ENCODE data around the gene CAAP1.
A peak's percentile ranks its signal among the peaks of the same experiment; 100 is the strongest.
"Not testable (repeated sequence)": the region's sequence is repeated elsewhere in the genome, so short reads cannot be mapped to it uniquely, and the experiment has no call there.

The CAAP1 gene, protein sequence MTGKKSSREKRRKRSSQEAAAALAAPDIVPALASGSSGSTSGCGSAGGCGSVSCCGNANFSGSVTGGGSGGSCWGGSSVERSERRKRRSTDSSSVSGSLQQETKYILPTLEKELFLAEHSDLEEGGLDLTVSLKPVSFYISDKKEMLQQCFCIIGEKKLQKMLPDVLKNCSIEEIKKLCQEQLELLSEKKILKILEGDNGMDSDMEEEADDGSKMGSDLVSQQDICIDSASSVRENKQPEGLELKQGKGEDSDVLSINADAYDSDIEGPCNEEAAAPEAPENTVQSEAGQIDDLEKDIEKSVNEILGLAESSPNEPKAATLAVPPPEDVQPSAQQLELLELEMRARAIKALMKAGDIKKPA

DNA sequence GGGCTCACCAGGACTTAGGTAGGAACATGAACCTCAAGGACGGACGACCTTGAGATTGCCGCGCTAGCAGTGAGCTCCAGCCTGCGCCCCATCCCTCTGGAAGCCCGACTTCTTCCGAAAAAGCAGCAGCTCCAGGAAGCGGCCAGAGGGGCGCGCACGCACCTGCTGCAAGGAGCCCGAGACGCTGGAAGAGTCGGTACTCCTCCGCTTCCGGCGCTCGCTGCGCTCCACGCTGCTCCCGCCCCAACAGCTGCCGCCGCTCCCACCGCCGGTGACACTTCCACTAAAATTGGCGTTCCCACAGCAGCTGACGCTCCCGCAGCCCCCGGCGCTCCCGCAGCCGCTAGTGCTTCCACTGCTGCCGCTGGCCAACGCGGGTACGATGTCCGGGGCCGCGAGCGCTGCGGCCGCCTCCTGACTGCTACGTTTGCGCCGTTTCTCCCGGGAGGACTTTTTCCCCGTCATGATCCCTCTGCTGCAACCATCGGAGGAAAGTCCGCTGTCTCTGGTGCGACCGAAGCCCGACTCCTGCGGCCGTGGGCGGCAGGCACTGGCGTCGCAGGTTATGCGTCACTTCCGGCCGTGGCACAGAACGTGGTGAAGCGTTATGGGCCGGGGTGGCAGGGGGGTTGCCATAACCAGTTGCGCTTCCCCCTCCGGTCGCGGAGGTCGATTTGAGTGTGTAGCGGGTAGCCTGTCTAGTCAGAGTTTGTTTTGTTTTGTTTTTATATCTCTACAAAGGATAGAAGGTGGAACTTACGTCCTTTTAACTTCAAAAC, at the start of gene CAAP1:
Gene CAAP1 (minus strand): TSS at position 552 of the 779 bp plus-strand sequence. CDS start 87 bp downstream, at position 465.
- DNase-seq (ENCODE audit: low spot score): peak; percentile 96

DNA sequence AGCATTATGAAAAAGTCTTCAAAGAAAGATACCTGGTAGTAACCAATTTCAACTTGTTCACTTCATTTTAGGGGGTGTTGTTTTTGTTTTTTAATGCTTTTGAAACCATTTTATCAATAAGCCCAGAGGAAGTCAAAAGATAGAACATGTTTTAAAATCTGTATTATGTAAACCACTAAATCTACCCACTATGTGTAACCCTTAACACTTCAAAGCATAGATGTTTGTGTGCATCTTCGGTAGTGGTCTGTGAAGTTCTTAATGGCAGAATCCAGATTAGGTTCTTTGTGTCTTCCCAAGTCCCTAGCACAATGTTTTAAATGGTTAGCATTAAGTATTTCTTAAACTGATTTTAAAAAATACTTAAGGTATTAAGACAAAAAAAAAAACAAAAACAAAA, 48.2 kb upstream of the CAAP1 start:
- no peak for DNase-seq (ENCODE audit: low spot score)

DNA sequence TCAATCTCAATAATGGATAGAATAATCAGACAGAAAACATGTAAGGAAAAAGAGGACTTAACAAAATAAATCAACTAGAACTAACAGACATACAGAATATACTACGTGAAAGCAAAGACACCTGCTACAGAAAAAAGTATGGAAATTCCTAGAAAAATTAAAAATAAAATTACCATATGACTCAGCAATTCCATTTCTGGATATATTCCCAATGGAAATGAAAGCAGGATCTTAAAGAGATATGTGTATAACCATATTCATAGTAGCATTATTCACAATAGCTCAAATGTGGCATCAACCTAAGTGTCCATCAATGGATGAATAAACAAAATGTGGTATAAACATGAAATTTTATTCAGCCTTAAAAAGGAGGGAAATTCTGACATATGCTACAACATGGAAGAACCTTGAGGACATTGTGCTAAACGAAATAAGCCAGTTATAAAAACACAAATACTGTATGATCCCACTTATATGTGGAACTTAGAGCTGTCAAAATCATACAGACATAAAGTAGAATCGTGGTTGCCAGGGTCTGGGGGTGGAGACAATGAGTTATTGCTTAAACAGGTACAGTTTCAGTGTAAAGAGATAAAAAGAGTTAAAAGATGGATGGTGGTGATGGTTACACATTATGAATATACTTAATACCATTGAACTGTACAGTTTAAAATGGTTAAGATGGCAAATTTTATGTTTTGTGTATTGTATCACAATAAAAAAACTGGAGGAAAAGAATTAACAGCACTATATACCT, 47.5 kb upstream of the CAAP1 start:
- DNase-seq (ENCODE audit: low spot score): no peak

DNA sequence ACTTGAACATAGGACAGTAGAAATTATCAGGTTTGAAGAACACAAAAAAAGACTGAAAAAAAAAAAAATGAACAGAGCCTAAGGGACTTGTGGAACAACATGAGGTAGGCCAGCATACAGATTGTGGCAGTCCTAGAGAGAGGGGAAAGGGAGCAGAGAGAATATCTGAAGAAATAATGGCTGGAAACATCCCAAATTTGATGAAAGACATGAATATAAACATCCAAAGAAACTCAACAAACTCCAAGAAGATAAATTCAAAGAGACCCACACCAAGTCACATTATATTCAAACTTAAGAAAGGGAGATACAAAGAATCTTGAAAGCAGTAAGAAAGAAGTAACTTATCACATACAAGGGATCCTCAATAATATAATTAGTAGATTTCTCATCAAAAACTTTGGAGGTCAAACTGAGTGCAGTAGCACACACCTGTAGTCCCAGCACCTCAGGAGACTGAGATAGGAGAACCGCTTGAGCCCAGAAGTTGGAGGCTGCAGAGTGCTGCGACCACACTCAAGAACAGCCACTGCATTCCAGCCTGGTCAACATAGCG, 45.3 kb upstream of the CAAP1 start:
- no peak for DNase-seq (ENCODE audit: low spot score)

DNA sequence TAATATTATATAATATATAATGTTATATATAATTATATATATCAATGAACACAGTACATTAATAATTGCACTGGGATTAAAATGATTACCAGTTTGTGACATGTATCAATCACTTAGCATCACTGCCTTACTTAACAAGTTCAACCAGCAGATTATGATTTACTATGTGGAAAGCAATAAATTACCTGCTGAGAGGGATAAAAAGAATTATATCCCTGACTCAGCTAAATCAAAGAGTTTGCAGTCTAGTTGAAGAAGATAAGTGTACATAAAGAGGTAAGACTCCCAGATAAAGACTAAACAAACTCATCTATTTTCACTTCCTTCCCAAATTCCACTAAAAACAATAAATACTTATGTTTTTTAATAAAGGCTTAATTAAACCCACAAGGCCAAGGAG, 43.2 kb upstream of the CAAP1 start:
- no peak for DNase-seq (ENCODE audit: low spot score)

DNA sequence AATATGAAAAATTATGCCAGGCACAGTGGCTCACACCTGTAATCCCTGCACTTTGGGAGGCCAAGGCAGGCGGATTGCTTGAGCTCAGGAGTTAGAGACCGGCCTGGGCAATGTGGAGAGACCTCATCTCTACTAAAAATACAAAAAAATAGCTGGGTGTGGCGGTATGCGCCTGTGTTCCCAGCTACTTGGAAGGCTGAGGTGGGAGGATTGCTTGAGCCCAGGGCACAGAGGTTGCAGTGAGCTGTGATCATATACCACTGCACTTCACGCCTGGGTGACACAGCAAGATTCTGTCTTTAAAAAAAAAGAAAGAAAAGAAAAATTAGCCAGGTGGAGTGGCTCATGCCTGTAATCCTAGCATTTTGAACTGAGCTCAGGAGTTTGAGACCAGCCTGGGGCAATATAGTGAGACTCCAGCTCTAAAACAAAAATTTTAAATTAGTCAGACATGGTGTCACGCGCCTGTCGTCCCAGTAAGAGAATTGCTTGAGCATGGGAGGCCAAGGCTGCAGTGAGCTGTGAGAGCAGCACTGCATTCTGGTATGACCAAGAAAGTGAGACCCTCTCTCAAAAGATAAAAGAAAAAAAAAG, 36.4 kb upstream of the CAAP1 start:
- no peak for DNase-seq (ENCODE audit: low spot score)

DNA sequence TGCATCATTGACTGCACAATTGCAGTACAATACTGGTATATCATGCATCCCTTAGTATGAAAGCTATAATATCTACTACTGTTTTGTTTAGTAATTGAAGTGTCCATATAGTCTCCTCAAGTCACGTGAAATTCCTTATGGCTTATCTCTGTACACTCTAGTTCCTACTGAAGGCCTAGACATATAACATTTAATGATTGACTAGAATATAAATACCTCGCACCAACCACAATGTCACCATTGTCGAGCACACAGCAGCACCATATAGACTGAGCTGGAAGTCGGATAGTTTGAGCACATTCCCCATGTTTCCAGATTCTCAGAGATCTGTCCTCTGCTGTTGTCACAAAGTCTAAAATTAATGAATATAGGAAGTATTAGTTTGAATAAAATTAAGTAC, 33.0 kb upstream of the CAAP1 start:
- DNase-seq (ENCODE audit: low spot score): no peak

DNA sequence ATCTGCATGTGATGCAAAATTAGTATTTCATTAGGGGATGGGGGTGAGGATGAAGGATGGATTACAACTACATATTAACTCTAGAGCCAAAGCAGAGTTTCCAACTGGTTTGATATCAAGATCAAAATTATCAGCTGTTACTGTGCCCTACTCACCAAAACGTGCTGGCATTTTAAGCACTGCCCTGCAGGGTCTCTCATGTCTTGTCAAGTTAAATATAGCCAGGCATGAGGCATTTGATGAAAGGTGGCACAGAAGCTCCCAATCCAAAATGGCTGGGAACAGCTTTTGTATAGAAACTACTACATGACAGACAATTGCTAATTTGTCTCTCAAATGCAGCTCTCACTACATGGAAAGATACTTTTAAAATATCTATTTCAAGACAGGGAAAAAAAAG, 27.1 kb upstream of the CAAP1 start:
- no peak for DNase-seq (ENCODE audit: low spot score)

DNA sequence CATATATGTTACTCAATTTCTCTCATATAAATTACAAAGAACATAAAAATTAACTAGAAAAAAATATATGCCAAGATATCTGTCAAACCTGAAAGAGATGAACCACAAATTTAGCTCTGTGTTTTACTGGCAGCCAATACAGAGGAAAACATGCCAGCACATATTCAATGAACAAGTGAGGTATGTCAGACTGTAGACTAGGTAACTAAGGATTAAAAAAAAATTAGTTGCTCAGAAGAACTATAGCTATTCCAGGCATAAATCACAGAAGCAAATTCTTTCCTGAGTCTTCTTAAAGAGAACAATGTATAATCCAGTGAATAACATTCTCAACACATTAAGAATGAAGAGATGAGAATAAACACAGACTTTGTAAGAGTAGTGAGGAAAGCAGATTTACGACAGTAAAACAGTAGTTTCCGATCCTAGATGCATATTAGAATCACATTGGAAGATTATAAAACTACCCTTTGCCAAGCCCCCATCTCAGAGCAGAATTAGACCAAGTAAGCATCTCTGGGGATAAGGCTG, 20.6 kb upstream of the CAAP1 start:
- DNase-seq (ENCODE audit: low spot score): no peak

DNA sequence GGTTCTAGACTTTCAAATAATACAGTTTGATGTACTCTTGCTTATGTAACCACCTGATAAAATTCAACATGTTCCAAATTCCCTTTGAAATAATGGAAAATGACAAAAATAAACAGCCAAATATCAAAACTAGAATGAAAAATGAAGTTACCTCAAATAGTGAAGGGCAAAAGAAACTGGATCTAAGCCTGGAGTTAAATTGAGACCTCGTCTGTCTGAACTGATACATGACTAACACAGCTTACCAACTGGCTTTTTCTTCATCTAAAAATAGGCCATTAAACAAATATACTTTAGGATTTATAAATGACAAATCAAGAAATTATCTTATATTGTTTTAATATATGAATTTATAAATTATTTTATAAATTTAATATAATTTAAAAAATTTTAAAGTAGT, 12.1 kb upstream of the CAAP1 start:
- DNase-seq (ENCODE audit: low spot score): no peak

DNA sequence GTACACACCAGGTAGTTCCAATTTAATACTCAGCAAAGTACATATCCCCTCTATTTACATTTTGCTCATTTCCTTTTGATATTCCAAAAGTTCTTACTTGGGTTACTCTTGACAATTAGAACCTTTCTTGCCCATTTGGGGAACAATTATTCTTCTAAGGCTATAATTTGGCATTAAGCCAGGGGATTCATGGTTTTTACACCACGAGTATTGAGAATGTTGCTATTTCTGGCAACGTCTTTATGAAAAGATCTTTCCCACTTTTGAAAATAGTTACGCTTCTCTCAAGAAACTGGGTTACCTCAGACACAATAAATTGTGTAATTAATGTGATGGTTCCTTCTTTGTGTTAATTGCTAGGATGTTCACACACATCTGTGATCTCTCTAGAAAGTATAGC, 11.5 kb upstream of the CAAP1 start:
- DNase-seq (ENCODE audit: low spot score): no peak

DNA sequence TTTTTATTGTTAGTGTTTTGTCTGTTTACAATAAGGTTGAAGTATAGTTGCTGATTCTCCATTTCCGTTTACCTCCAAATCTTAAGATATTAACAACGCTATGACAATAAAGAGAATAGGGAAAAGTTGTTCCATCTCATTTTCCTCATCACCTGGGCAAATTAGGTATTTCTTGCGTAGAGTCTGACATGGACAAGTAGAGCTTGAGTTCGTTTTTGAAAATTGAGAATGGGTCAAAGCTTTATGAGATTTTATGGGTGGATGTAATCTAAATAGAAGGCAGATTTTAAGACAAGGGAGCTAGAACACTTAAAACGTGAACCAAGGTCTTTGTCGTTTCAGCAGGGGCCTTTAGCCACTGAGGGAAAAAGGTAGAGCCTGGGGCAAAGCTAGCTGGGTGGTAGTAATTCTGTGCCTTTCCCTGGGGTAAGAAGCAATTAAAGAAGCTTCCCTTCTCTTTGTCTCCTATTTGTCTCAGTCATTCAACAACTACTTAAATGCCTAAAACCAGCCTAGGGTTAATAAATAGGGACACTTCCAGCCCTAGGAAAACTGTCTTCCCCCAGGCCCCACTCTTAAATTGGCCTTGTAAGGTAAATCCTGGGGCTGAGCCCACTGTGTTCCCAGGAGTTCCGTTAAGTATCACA, 551 bp upstream of the CAAP1 start:
- DNase-seq (ENCODE audit: low spot score): no peak

DNA sequence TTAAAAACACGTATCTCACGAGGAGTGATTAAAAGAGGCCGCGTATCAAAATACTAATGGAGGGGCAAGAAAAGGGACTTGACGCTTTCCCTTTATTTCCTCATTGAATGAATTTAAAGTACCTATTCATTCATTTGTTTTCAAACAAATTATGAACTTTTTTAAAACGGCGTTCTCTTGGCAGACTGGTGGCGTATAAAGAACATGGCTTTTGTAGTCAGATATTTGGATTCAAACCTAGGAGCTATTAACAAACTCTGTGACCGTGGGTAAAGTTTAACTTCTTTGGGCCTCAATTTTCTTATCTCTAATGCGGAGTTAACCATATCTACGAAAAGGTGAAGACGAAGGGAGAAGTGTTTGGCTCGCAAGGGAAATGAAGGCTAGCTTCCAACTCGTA, 876 bp downstream of the CAAP1 start:
- DNase-seq (ENCODE audit: low spot score): no peak

DNA sequence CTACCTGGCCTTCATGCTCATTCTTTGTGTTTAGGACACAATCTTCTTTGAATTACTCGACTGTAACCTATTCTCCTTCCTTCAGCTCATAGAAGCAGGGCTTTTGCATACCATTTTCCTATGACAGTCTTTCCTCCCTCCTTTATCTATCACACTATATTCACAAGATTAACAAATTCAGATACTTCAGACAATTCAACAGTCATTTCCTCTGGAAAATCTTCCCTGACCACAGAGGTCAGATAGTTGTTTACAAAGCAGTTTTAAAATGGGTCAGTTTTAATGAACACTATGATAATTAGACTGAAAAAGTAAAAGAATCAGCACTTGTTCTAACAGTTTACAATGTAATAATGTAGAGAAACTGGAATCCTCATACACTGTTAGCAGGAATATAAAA, 4.3 kb downstream of the CAAP1 start:
- no peak for DNase-seq (ENCODE audit: low spot score)

DNA sequence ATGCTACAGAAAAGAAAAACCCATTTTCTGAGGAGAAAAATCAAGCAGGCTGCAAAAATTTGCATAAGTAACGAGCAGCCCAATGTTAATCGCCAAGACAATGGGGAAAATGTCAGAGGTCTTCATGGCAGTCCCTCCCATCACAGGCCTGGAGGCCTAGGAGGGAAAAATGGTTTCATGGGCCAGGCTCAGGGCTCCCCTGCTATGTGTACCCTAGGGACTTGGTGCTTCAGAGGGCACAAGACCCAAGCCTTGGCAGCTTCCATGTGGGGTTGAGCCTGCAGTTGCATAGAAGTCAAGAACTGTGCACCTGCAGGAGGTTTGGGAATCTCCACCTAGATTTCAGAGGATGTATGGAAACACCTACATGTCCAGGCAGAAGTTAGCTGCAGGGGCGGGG, 10.4 kb downstream of the CAAP1 start:
- DNase-seq (ENCODE audit: low spot score): no peak

DNA sequence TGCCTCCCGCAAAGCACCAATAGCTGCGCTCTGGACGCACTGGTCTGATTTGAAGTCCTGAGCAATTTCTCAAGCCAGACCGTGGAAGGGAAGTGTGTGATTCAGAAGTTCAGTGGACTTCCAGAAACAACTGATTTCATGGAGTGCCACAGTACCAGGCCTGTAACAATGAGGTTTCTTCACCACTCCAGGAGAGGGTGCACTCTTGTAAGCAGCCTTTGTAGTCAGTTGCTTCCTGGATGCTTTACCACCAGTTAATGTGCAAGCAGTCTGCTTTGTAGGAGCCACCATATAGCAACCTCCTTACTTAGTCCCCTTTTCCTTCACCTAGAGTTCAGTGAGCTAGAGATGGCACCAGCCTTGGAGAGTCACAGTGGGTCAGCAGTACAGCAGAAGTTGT, 12.3 kb downstream of the CAAP1 start:
- DNase-seq (ENCODE audit: low spot score): no peak

DNA sequence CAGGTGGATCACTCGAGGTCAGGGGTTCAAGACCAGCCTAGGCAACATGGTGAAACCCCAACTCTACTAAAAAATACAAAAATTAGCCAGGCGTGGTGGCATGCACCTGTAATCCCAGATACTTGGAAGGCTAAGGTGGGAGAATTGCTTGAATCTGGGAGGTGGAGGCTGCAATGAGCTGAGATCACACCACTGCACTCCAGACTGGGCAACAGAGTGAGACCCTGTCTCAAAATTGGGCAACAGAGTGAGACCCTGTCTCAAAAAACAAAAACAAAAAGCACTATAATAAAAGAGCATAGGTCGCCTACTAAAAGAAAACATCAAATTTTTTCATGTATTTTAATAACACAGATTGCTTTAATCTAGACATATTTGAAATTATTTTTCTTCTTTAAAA, 17.4 kb downstream of the CAAP1 start:
- DNase-seq (ENCODE audit: low spot score): not testable (repeated sequence)

DNA sequence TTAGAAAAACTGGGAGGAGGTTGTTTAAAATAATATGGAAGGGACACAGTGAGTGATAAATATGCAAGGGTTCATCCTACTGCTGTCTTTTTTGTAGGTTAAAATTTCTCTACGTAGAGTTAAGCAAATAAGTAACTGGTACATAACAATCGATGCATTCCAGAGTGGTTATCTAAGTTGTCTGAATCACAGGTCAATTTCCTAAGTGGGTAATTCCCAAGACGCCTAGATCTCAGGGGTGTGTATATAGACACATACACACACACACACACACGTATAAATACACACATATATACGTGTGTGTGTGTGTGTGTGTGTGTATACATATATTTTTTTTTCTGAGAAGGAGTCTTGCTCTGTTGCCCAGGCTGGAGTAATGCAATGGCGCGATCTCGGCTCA, 22.3 kb downstream of the CAAP1 start:
- no peak for DNase-seq (ENCODE audit: low spot score)

DNA sequence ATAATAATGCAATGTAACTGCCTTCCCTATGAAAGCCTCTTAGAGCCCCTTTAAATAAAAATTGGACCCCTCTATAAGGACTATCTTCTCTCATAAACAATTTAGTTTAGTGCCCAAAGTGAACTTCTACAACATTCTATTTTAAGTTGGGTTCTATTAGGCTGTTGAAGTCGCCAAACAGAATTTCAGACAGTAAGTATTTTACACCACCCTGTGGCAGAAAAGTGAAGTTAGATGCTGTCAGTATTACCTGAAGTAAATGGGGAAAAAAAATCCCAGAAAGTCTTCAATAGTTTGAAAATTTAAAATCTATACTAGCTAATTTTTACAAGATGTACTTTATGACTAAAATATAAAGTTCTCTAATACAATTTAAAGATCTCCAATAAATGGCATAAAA, 29.5 kb downstream of the CAAP1 start:
- DNase-seq (ENCODE audit: low spot score): no peak

DNA sequence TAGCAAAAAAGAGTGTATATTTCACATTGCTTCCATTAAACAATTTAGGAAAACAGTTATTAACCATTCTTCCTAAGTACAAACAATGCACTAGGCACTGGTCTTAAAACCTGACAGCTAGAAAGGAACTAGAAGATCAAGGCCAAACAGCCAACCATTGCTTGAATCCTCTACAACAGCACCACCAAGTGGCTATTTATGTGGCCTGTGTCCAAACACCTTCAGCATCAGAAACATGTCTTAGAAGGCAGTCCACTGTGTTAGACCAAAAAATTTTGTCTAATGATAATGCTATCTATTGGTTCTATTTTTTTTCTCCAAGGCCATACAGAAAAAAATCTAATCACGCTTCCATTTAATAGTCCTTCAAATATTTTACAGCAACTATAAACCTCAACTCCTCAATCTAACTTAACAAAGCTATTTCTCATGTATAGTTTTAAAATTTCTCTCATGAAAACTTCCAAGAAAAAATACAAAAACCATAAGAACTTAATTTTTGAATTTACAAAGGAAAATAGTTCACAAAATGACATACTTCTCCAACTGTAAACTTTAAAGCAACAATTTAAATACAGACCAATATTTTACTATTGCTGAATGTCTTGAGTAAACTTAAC, 36.1 kb downstream of the CAAP1 start:
- DNase-seq (ENCODE audit: low spot score): peak; percentile 63

DNA sequence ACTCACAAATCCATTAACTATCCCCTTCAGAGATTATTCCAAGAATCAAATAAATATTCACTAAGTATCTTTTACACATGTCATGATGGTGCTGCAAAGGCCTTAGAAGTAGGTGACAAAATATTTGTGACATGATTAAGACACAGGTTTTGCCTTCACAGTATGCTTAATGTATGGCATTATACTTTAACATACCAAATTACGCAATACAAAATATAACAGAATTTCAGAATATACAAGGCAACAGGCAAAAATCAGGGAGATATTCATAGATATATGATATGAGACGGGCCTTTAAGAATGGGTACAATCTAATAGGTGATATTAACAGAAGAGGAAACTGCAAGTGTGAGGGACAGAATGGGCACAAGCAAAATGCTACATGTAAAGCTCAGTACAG, 41.6 kb downstream of the CAAP1 start:
- DNase-seq (ENCODE audit: low spot score): no peak
